HepG2 (cell line): ENCODE results near the gene CNNM1. TPM values are rescaled to one million over a fixed set of nuclear protein-coding genes. Genes with fewer than 3 reads are reported as not detected.
A peak's percentile ranks its signal among the peaks of the same experiment; 100 is the strongest.

Source experiments
- ADNP ChIP-seq: sonication (generic); formaldehyde crosslinking; IDR thresholded peaks from 2 replicates; pipeline ENCODE4 v1.4.0; 2020; ENCODE audit warnings: missing genetic modification reagents
- ARID5B ChIP-seq: IDR thresholded peaks from 2 replicates; pipeline ENCODE4 v1.4.0; 2020; ENCODE audit warnings: mild to moderate bottlenecking, missing genetic modification reagents
- DRAP1 ChIP-seq: IDR thresholded peaks from 2 replicates; pipeline ENCODE4 v1.6.1; 2016; ENCODE audit warnings: missing genetic modification reagents, missing compliant biosample characterization
- E2F2 ChIP-seq: sonication (generic); formaldehyde crosslinking; IDR thresholded peaks from 2 replicates; pipeline ENCODE4 v1.4.0; 2020; ENCODE audit warnings: missing genetic modification reagents, borderline replicate concordance
- ISX ChIP-seq: sonication (generic); formaldehyde crosslinking; conservative IDR thresholded peaks from 2 replicates; pipeline ENCODE4 v1.5.0; 2020; ENCODE audit warnings: missing genetic modification reagents
- KDM3A ChIP-seq: IDR thresholded peaks from 2 replicates; pipeline ENCODE4 v1.6.1; 2018; ENCODE audit warnings: low read depth, missing compliant biosample characterization
- NFKB2 ChIP-seq: sonication (generic); formaldehyde crosslinking; IDR thresholded peaks from 2 replicates; pipeline ENCODE4 v1.4.0; 2020; ENCODE audit warnings: missing genetic modification reagents, borderline replicate concordance
- PHB2 ChIP-seq: fragments of 450-650 bp; IDR thresholded peaks from 2 replicates; pipeline ENCODE4 v1.6.1; 2018; ENCODE audit not compliant: partially characterized antibody
- ZBTB3 ChIP-seq: sonication (generic); formaldehyde crosslinking; IDR thresholded peaks from 2 replicates; pipeline ENCODE4 v1.4.0; 2020; ENCODE audit warnings: low read depth, mild to moderate bottlenecking, moderate library complexity, missing genetic modification reagents, borderline replicate concordance
- ZBTB7B ChIP-seq: sonication (generic); formaldehyde crosslinking; IDR thresholded peaks from 2 replicates; pipeline ENCODE4 v1.4.0; 2020; ENCODE audit warnings: missing genetic modification reagents
- ZFAT ChIP-seq: sonication (generic); formaldehyde crosslinking; conservative IDR thresholded peaks from 2 replicates; pipeline ENCODE4 v1.8.1; 2023; ENCODE audit warnings: missing genetic modification reagents, inconsistent platforms
- ZMYM2 ChIP-seq: sonication (generic); formaldehyde crosslinking; IDR thresholded peaks from 2 replicates; pipeline ENCODE4 v1.8.0; 2022; ENCODE audit warnings: mild to moderate bottlenecking, missing genetic modification reagents
- ZNF235 ChIP-seq: sonication (generic); formaldehyde crosslinking; IDR thresholded peaks from 2 replicates; pipeline ENCODE4 v1.8.1; 2023; ENCODE audit warnings: mild to moderate bottlenecking, missing genetic modification reagents, borderline replicate concordance
- ZNF318 ChIP-seq: sonication (generic); formaldehyde crosslinking; IDR thresholded peaks from 2 replicates; pipeline ENCODE4 v1.4.0; 2020; ENCODE audit warnings: mild to moderate bottlenecking, missing genetic modification reagents
- ZNF354B ChIP-seq: sonication (generic); formaldehyde crosslinking; IDR thresholded peaks from 2 replicates; pipeline ENCODE4 v1.8.0; 2022; ENCODE audit warnings: mild to moderate bottlenecking, missing genetic modification reagents
- ZNF678 ChIP-seq: sonication (generic); formaldehyde crosslinking; IDR thresholded peaks from 2 replicates; pipeline ENCODE4 v1.4.0; 2020; ENCODE audit warnings: mild to moderate bottlenecking, missing genetic modification reagents
- ZNF746 ChIP-seq: sonication (generic); formaldehyde crosslinking; IDR thresholded peaks from 2 replicates; pipeline ENCODE4 v1.8.0; 2022; ENCODE audit warnings: mild to moderate bottlenecking, missing genetic modification reagents
- polyA plus RNA-seq, 8 experiments: library from polyadenylated mRNA; depleted of rRNA in 3 of 8; stranded (reverse) in 7 of 8; unstranded in 1 of 8; fragments of >200 nt; fragmentation: Illumina TruSeq in 4 of 8; extraction: Trizol in 4 of 8; gene quantifications; 2 replicates each; pipeline versions ENCODE4 v1.2.1 to v1.2.3, GENCODE V29; 2011 to 2016; ENCODE audit warnings: low read depth in 4 of 8, missing spikeins in 1 of 8, mixed read lengths in 1 of 8; ENCODE audit not compliant: insufficient read depth in 1 of 8
- total RNA-seq, 5 experiments: library from RNA; depleted of rRNA; stranded (reverse); fragments of >200 nt; fragmentation: Illumina TruSeq; extraction: Trizol; gene quantifications; 2 replicates each; pipeline ENCODE4 v1.2.3, GENCODE V29; 2016; ENCODE audit warnings: low read depth in 1 of 5

The CNNM1 gene
- total and polyA plus RNA-seq, 2 of the 13 experiments (the other 11 are each of a cell fraction or from before 2014, with no cell fraction given) = 4.3 to 9.6 TPM

DNA sequence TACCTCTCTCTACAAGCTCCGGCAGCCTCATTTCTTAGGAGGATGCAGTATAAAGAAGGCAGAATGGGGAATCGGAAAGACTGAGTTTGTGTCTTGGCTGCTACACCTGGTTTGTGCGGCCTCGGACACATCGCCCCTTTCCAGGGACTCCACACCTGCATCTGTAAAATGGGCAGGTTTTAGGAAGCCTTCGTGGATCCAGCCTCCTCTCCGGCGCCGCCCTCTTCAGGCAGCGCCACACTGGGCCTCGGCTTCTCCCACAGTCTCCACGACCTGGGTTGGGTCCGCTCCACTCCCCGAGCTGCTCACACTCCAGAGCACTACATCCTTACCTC lies 100.9 kb downstream of the CNNM1 start (continued):
- TF ChIP-seq ZNF318 (CRISPR knock-in tag) (0 out of 2 replicates have a peak, but pooled peaks have one; percentile 68), ZNF235 (0 out of 2 replicates have a peak, but pooled peaks have one; percentile 46), KDM3A (CRISPR knock-in tag) (no peak), ARID5B (CRISPR knock-in tag) (0 out of 2 replicates have a peak, but pooled peaks have one; percentile 3), ZNF678 (0 out of 2 replicates have a peak, but pooled peaks have one; percentile 29), NFKB2 (CRISPR knock-in tag) (0 out of 2 replicates have a peak, but pooled peaks have one; percentile 25), ZBTB7B (CRISPR knock-in tag) (peak; percentile 53; the same call in 1 of the 2 replicates), ZBTB3 (CRISPR knock-in tag) (no peak), DRAP1 (no peak), PHB2 (no peak), E2F2 (CRISPR knock-in tag) (no peak), ZFAT (no peak), ZMYM2 (peak; percentile 65; the same call in 1 of the 2 replicates), ADNP (CRISPR knock-in tag) (peak; percentile 73), ZNF354B (CRISPR knock-in tag) (no peak), ZNF746 (CRISPR knock-in tag) (no peak), ISX (CRISPR knock-in tag) (0 out of 2 replicates have a peak, but pooled peaks have one; percentile 48)
